Fibroblast of lung (primary cell): ENCODE measurements around the gene CYLD. TPM values are rescaled to one million over a fixed set of nuclear protein-coding genes. Genes with fewer than 3 reads are reported as not detected.

Experiments used
- DNase-seq, 2 donors: peaks; one replicate each; pipeline versions ENCODE4 v3.0.0 to v3.0.0-alpha.2; 2010; ENCODE audit warnings: low read depth in 2 of 2
- H2AFZ ChIP-seq: 2 replicates; pipeline ENCODE4 v1.5.1; 2012; ENCODE audit warnings: low read length, control low read depth, inconsistent platforms
- H3K27ac ChIP-seq: 2 replicates; pipeline ENCODE4 v1.5.1; 2011; ENCODE audit warnings: low read length, control low read depth; ENCODE audit not compliant: insufficient read depth
- H3K27me3 ChIP-seq: 2 replicates; pipeline ENCODE4 v1.5.1; 2011; ENCODE audit warnings: mild to moderate bottlenecking, low read length; ENCODE audit not compliant: control insufficient read depth, insufficient read depth
- H3K36me3 ChIP-seq: 2 replicates; pipeline ENCODE4 v1.5.1; 2011; ENCODE audit warnings: low read length; ENCODE audit not compliant: control insufficient read depth, insufficient read depth
- H3K4me1 ChIP-seq: 2 replicates; pipeline ENCODE4 v1.5.1; 2011; ENCODE audit warnings: low read length; ENCODE audit not compliant: control insufficient read depth, insufficient read depth; ENCODE audit errors: extremely low read depth
- H3K4me2 ChIP-seq: 2 replicates; pipeline ENCODE4 v1.5.1; 2011; ENCODE audit warnings: low read length, control low read depth; ENCODE audit not compliant: insufficient read depth; ENCODE audit errors: extremely low read depth
- H3K4me3 ChIP-seq, 4 experiments: fragments of 200-600 bp in 1 of 4; sonication (generic) in 1 of 4; replicated peaks in 1 of 4; 2 replicates each; pipeline ENCODE4 v1.5.1; 2011 to 2016; ENCODE audit warnings: low read length in 4 of 4, low read depth in 3 of 4, mild to moderate bottlenecking in 3 of 4, control low read depth in 2 of 4, inconsistent platforms in 1 of 4, mixed read lengths in 1 of 4; ENCODE audit not compliant: insufficient read depth in 1 of 4; ENCODE audit errors: control extremely low read depth in 1 of 4
- H3K79me2 ChIP-seq: 2 replicates; pipeline ENCODE4 v1.5.1; 2012; ENCODE audit warnings: mild to moderate bottlenecking, low read length, inconsistent platforms; ENCODE audit not compliant: control insufficient read depth, insufficient read depth
- H3K9ac ChIP-seq: 2 replicates; pipeline ENCODE4 v1.5.1; 2011; ENCODE audit warnings: mild to moderate bottlenecking, low read length, control low read depth; ENCODE audit not compliant: insufficient read depth
- H3K9me3 ChIP-seq: 2 replicates; pipeline ENCODE4 v1.5.1; 2012; ENCODE audit warnings: low read depth, low read length; ENCODE audit not compliant: control insufficient read depth, insufficient read depth
- H4K20me1 ChIP-seq: 2 replicates; pipeline ENCODE4 v1.5.1; 2011; ENCODE audit warnings: low read length; ENCODE audit not compliant: control insufficient read depth, insufficient read depth; ENCODE audit errors: extremely low read depth
- EZH2 ChIP-seq: IDR thresholded peaks from 2 replicates; pipeline ENCODE4 v1.5.1; 2012; ENCODE audit warnings: low read length, control low read depth, mild to moderate bottlenecking; ENCODE audit errors: missing control alignments
- polyA plus RNA-seq, 2 donors: library from polyadenylated mRNA; depleted of rRNA in 1 of 2; stranded (reverse) in 1 of 2; unstranded in 1 of 2; fragments of >200 nt; gene quantifications; 2 replicates each; pipeline ENCODE4 v1.2.1, GENCODE V29; 2011 to 2012; ENCODE audit warnings: missing spikeins in 1 of 2
- total RNA-seq: library from RNA; depleted of rRNA; stranded (reverse); fragments of >200 nt; gene quantifications from 2 replicates; pipeline ENCODE4 v1.2.1, GENCODE V29; 2014
- TF ChIP-seq, protein P1 (sequence below), 2 donors: IDR thresholded peaks in 1 of 2; conservative IDR thresholded peaks in 1 of 2; 1 replicate in 1 of 2; 2 replicates in 1 of 2; pipeline ENCODE4 v1.5.1; 2011 to 2012; ENCODE audit warnings: low read length in 2 of 2, control low read depth in 1 of 2, inconsistent platforms in 1 of 2, low read depth in 1 of 2, mild to moderate bottlenecking in 1 of 2

CYLD gene
- total and polyA plus RNA-seq, 2 donors (not counting 1 experiment from before 2014, with no cell fraction given), result 22.1 to 66.7 TPM

DNA sequence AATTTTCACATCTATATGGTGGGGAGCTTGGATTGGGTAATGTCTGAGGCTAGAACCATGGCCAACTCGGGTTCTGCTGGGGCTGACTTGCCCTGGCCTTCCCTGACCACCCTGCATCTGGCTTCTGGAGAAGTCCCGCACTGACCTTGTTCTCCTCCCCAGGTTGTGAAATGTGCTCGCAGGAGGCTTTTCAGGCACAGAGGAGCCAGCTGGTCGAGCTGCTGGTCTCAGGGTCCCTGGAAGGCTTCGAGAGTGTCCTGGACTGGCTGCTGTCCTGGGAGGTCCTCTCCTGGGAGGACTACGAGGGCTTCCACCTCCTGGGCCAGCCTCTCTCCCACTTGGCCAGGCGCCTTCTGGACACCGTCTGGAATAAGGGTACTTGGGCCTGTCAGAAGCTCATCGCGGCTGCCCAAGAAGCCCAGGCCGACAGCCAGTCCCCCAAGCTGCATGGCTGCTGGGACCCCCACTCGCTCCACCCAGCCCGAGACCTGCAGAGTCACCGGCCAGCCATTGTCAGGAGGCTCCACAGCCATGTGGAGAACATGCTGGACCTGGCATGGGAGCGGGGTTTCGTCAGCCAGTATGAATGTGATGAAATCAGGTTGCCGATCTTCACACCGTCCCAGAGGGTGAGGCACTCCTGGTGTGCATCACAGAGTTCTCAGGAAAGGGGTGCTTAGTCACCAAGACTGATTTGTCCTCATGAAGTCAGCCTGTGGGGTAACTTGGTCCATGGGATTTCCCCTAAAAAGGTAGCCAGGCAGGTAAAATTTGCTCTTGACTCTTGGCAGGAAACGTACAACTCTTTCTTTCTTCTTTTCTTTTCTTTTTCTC, 42.3 kb upstream of the CYLD start:
- DNase-seq, result no peak
- H3K9me3 ChIP-seq, result no peaks in the 10 kb centered on the region
- H3K4me1 ChIP-seq, result no peaks in the 10 kb centered on the region
- TF ChIP-seq, protein P1, sequence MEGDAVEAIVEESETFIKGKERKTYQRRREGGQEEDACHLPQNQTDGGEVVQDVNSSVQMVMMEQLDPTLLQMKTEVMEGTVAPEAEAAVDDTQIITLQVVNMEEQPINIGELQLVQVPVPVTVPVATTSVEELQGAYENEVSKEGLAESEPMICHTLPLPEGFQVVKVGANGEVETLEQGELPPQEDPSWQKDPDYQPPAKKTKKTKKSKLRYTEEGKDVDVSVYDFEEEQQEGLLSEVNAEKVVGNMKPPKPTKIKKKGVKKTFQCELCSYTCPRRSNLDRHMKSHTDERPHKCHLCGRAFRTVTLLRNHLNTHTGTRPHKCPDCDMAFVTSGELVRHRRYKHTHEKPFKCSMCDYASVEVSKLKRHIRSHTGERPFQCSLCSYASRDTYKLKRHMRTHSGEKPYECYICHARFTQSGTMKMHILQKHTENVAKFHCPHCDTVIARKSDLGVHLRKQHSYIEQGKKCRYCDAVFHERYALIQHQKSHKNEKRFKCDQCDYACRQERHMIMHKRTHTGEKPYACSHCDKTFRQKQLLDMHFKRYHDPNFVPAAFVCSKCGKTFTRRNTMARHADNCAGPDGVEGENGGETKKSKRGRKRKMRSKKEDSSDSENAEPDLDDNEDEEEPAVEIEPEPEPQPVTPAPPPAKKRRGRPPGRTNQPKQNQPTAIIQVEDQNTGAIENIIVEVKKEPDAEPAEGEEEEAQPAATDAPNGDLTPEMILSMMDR (conservative IDR thresholded peaks at IDR 0.05 in 1 of 2, IDR thresholded peaks at IDR 0.05 in 1 of 2; ENCODE audit: low read depth in 1 of 2, low read length in 2 of 2), result no peak
- no peak for TF ChIP-seq EZH2
- H3K4me2 ChIP-seq, result no peak overlapping the region
- no peaks in the 10 kb centered on the region for H3K27me3 ChIP-seq
- no peak overlapping the region for H3K4me3 ChIP-seq
- no peak overlapping the region for H2AFZ ChIP-seq
- H3K79me2 ChIP-seq, result no peaks in the 10 kb centered on the region
- H3K36me3 ChIP-seq, result no peaks in the 10 kb centered on the region
- H4K20me1 ChIP-seq, result no peaks in the 10 kb centered on the region
- H3K9ac ChIP-seq, result no peak overlapping the region
- no peak overlapping the region for H3K27ac ChIP-seq

GRCh38 chr16:50702725-50703124, 39.2 kb upstream of the CYLD start:
- H3K4me1 ChIP-seq, result no peaks in the 10 kb centered on the region
- H2AFZ ChIP-seq, result no peak overlapping the region
- no peak overlapping the region for H3K27ac ChIP-seq
- no peaks in the 10 kb centered on the region for H4K20me1 ChIP-seq
- no peak overlapping the region for H3K9ac ChIP-seq
- H3K36me3 ChIP-seq, result no peaks in the 10 kb centered on the region
- no peak overlapping the region for H3K4me3 ChIP-seq
- H3K27me3 ChIP-seq, result no peaks in the 10 kb centered on the region
- TF ChIP-seq, protein P1 (conservative IDR thresholded peaks at IDR 0.05 in 1 of 2, IDR thresholded peaks at IDR 0.05 in 1 of 2; ENCODE audit: low read depth in 1 of 2, low read length in 2 of 2), result no peak
- TF ChIP-seq EZH2, result no peak
- no peak overlapping the region for H3K4me2 ChIP-seq
- DNase-seq, result no peak
- no peaks in the 10 kb centered on the region for H3K79me2 ChIP-seq
- no peaks in the 10 kb centered on the region for H3K9me3 ChIP-seq

DNA sequence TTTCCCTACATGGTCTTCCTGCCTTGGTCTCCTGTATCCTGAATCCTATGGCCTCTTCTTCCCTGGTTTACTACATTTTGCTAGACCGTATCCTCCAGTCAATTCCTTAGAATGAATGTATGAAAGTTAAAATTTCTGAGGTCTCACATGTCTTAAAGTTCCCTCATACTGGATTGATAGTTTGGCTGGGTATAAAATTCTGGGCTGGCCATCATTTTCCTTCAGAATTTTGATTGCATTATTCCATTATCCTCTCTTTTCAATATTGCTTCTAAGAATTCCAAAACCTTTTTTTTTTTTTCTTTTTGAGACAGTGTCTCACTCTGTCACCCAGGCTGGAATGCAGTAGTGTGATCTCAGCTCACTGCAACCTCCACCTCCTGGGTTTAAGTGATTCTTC, 37.6 kb upstream of the CYLD start:
- TF ChIP-seq EZH2, result no peak
- TF ChIP-seq, protein P1 (conservative IDR thresholded peaks at IDR 0.05 in 1 of 2, IDR thresholded peaks at IDR 0.05 in 1 of 2; ENCODE audit: low read depth in 1 of 2, low read length in 2 of 2), result no peak
- no peaks in the 10 kb centered on the region for H3K79me2 ChIP-seq
- H3K36me3 ChIP-seq, result no peaks in the 10 kb centered on the region
- H3K27ac ChIP-seq, result no peak overlapping the region
- DNase-seq, result no peak
- H2AFZ ChIP-seq, result no peak overlapping the region
- no peak overlapping the region for H3K9ac ChIP-seq
- no peaks in the 10 kb centered on the region for H4K20me1 ChIP-seq
- H3K4me2 ChIP-seq, result no peak overlapping the region
- no peaks in the 10 kb centered on the region for H3K9me3 ChIP-seq
- no peaks in the 10 kb centered on the region for H3K4me1 ChIP-seq
- no peaks in the 10 kb centered on the region for H3K27me3 ChIP-seq
- no peak overlapping the region for H3K4me3 ChIP-seq
